ENCODE data around the gene SIDT2. TPM values are rescaled to one million over a fixed set of nuclear protein-coding genes. Genes with fewer than 3 reads are reported as not detected.

Gene SIDT2
- total RNA-seq, 1 experiment from 2014 or later: 5.1 TPM

Other genes starting within 250 kb of the SIDT2 start
- 8.2 and 9.7 TPM in 2 replicates for gene SIK3, start 80.3 kb upstream of the SIDT2 start, total RNA-seq (2014; rRNA removed; shearing (Covaris generic))
- gene PAFAH1B2, start 34.5 kb upstream of the SIDT2 start, total RNA-seq (2014; rRNA removed; shearing (Covaris generic)): 112 and 123 TPM in 2 replicates
- 214 and 246 TPM in 2 replicates for gene TAGLN, start 20.6 kb downstream of the SIDT2 start, total RNA-seq (2014; rRNA removed; shearing (Covaris generic))
- 33.7 and 38.0 TPM in 2 replicates for gene PCSK7, start 53.3 kb downstream of the SIDT2 start, total RNA-seq (2014; rRNA removed; shearing (Covaris generic))
- 6.9 and 7.6 TPM in 2 replicates for gene RNF214, start 53.9 kb downstream of the SIDT2 start, total RNA-seq (2014; rRNA removed; shearing (Covaris generic))
- gene BACE1-AS, start 112.6 kb downstream of the SIDT2 start, total RNA-seq (2014; rRNA removed; shearing (Covaris generic)): 1.4 and 2.9 TPM in 2 replicates
- 9.3 and 14.8 TPM in 2 replicates for gene BACE1, start 137.5 kb downstream of the SIDT2 start, total RNA-seq (2014; rRNA removed; shearing (Covaris generic))
- 28.0 and 31.0 TPM in 2 replicates for gene CEP164, start 149.1 kb downstream of the SIDT2 start, total RNA-seq (2014; rRNA removed; shearing (Covaris generic))

All from Daoy (cell line).